Muscle of leg (tissue), 11 donors: ENCODE measurements around the gene CEP85. TPM values are rescaled to one million over a fixed set of nuclear protein-coding genes. Genes with fewer than 3 reads are reported as not detected.

Experiments used
- DNase-seq: peaks from one replicate; pipeline ENCODE4 v3.0.0; 2013
- H3K27ac ChIP-seq: one replicate; pipeline ENCODE4 v1.5.1; 2013; ENCODE audit warnings: mild to moderate bottlenecking, low read length, control low read depth
- H3K27me3 ChIP-seq: one replicate; pipeline ENCODE4 v1.6.1; 2013; ENCODE audit warnings: low read length; ENCODE audit not compliant: control insufficient read depth, insufficient read depth
- H3K36me3 ChIP-seq: one replicate; pipeline ENCODE4 v1.6.1; 2013; ENCODE audit warnings: low read length; ENCODE audit not compliant: control insufficient read depth, insufficient read depth
- H3K4me1 ChIP-seq: one replicate; pipeline ENCODE4 v1.6.1; 2013; ENCODE audit warnings: low read length; ENCODE audit not compliant: control insufficient read depth, insufficient read depth
- H3K4me3 ChIP-seq: one replicate; pipeline ENCODE4 v1.5.1; 2013; ENCODE audit warnings: low read length, control low read depth
- H3K9me3 ChIP-seq: replicated peaks from 2 replicates; pipeline ENCODE4 v1.6.1; 2013; ENCODE audit warnings: low read depth, low read length; ENCODE audit not compliant: control insufficient read depth
- WGBS: methylation state at CpG from one replicate; pipeline ENCODE4 v1.1.5; 2013; ENCODE audit warnings: missing lambda C conversion rate; ENCODE audit not compliant: insufficient coverage; 5-methylcytosine and 5-hydroxymethylcytosine counted together
- polyA plus RNA-seq, 8 donors: library from polyadenylated mRNA; unstranded; fragments of 120-200 nt; gene quantifications; one replicate each; pipeline versions ENCODE4 v1.2.1 to v1.2.3, GENCODE V29; 2013; ENCODE audit warnings: inconsistent platforms in 1 of 8, low replicate concordance in 1 of 8; ENCODE audit not compliant: insufficient read length in 8 of 8, insufficient read depth in 1 of 8
- total RNA-seq: library from RNA; stranded (reverse); fragments of 120-200 nt; gene quantifications from one replicate; pipeline ENCODE4 v1.2.4, GENCODE V29; 2013

The CEP85 gene
- total and polyA plus RNA-seq, 9 donors: 18.0 to 26.3 (median 21.6) TPM

DNA sequence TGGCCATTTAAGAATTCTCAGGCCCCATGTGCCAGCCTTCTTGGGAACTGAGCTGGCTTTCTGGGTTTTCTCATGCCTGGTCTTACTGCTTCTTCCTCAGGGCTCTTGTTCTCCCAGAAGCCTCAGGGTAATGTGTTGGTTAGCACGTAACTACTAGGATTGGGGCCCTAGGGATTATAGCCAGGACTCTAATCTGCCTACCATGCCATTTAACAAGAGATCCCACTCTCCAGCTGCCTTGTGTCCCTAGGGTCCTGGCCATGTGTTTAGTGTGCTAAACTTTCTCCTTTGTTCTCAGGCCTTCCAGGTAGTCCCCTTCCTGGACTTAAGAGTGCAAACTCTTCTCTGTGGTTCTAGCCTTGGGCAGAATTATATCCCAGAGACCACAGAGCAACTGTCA lies 43.7 kb downstream of the CEP85 start:
- no peak for DNase-seq
- no peaks in the 10 kb centered on the region for H3K27me3 ChIP-seq
- peaks cover 36% of the 10 kb centered on the region for H3K36me3 ChIP-seq
- no CpG with 5 or more reads among the region's 1 CpG for WGBS
- no peak overlapping the region for H3K4me3 ChIP-seq
- H3K9me3 ChIP-seq: no peaks in the 10 kb centered on the region
- peaks cover 57% of the 10 kb centered on the region for H3K4me1 ChIP-seq
- H3K27ac ChIP-seq: no peak overlapping the region

DNA sequence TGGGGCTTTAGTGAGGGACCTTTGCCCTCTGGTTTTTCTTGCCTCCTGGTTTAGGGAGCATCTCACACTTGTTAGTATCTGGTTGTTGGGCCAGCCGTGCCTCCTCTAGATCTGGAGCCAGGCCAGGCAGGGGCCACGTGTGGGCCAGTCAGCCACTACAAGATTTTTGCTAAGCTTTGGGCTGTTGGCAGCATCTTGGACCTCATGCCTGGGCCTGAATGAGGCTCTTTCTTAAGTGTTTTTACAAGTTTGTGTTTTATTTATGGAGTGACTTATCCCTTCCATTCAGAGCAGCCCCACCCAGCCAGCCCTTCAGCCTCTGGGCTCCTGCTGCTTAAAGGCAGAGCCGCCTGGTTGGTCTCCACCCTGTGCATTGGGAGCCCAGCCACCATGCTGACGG lies 44.3 kb downstream of the CEP85 start:
- DNase-seq: peak; percentile 36
- H3K4me1 ChIP-seq: peaks cover 62% of the 10 kb centered on the region

DNA sequence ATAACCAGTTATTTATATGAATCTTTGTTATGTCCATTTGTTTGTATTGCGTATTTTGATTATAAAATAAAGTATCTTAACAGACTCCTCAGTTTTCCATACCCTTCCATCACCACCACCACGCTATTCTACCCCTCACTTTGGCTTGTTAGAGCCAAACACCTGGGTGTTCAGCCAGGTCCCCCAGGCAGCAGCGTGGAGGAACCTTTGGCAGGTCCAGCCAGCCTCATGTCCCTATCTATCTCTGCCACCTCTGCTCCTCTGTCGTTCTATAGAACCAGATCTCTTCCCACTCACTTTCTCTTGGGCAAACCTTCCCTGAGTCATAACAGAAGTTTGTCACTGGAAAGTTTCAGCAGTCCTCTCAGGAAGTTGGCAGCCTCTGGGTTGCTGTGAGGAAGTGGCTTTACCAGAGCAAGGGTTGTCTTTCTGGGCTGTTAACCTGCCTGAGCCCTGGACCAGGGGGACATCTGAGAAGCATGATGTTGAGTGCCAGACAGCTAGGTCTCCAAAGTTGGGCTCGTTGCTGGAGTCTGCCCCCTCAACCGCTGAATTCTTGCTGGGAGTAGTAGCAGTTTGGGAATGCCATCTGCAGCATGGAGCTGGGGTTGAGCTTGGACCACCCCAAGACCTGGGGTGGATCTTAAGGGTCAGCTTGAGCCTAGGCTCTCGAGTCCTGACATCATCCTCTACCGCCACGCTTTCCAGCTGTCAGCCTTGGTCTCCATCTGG lies 44.9 kb downstream of the CEP85 start:
- peak overlapping the region; percentile 95 for H3K27ac ChIP-seq
- peak; percentile 79 for DNase-seq
- H3K4me1 ChIP-seq: peaks cover 62% of the 10 kb centered on the region
- H3K27me3 ChIP-seq: no peaks in the 10 kb centered on the region
- peaks cover 36% of the 10 kb centered on the region for H3K36me3 ChIP-seq
- H3K9me3 ChIP-seq: no peaks in the 10 kb centered on the region
- 52% methylated on average over 6 of the region's 9 CpGs for WGBS
- H3K4me3 ChIP-seq: peak overlapping the region; percentile 91

More for the DNA sequence above, 44.3 kb downstream of the CEP85 start:
- 27% methylated on average over 2 of the region's 4 CpGs for WGBS
- Histone ChIP-seq H3K27me3 (no peaks in the 10 kb centered on the region), H3K9me3 (no peaks in the 10 kb centered on the region), H3K4me3 (no peak overlapping the region), H3K27ac (peak overlapping the region; percentile 7), H3K36me3 (peaks cover 35% of the 10 kb centered on the region)

DNA sequence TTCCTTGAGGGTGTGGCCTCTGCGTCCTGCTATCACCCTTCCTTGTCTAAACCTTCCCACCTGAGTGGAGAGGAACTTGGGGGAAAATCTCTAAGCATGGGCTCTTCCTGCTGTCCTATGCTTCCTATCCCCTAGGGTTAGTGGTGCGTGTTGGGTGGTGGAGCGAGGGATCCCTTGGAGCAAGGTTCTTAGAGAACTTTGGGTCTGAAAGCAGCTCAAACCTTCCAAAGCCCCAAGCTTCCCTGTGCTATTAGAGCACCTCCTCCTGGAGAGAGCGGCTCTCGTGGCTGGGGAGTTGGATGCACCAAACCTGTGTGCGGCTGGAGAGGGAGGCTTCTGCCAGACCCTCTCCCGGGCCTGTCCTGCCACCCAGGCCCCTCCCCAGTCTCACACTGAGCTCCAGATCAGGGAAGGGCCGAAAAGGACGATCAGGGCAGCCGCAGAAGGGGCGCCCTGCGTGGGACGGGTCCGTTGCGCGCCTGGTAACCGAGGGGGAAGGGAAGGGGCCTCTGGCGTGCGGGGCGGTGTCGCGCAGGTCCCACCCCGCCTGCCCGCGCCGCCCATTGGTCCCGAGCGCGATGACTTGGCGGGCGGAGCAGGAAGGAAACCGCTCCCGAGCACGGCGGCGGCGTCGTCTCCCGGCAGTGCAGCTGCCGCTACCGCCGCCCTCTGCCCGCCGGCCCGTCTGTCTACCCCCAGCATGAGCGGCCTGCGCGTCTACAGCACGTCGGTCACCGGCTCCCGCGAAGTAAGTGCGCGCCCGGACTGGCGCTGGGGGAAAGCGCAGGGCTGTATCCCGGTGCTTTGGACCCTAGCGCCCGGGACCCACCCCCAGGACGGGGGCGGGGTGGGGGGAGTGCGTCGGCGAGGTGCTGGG lies 45.7 kb downstream of the CEP85 start, which contains the start of gene SH3BGRL3:
SH3BGRL3 (plus strand) TSS at position 631 of the 877 bp plus-strand sequence; CDS start at position 701, 70 bp downstream.
- no peaks in the 10 kb centered on the region for H3K27me3 ChIP-seq
- DNase-seq: peak; percentile 94
- H3K27ac ChIP-seq: peak within 1 kb of the TSS; percentile 95
- no peaks in the 10 kb centered on the region for H3K9me3 ChIP-seq
- peaks cover 65% of the 10 kb centered on the region for H3K4me1 ChIP-seq
- H3K36me3 ChIP-seq: peaks cover 38% of the 10 kb centered on the region
- peak within 1 kb of the TSS; percentile 91 for H3K4me3 ChIP-seq
- under 1% methylated on average over 55 of the region's 66 CpGs for WGBS

DNA sequence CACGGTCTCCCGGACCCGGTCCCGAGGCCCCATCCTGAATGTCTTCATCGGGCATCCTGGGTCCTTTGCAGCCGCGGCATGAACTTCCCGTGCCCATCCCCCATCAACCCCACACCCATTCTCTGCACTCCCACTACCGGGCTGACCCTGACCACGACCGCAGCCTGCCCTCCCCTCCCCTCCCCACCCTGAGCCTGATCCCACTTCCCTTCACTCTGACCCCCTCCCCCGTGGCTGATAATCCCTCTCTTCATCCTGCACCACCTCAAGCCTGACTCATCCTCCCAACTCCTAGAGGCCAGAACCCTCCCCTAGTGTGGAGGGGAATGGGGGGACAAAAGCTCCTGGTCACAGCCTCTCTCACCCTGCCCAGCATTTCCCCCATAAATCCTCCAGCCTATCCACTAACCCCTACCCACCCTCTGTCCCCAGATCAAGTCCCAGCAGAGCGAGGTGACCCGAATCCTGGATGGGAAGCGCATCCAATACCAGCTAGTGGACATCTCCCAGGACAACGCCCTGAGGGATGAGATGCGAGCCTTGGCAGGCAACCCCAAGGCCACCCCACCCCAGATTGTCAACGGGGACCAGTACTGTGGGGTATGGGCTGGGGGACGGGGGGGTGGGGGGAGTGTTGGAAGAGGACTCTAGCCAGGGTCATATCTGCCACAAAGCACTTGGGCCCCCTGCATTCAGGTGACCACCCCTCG lies 46.5 kb downstream of the CEP85 start:
- H3K27ac ChIP-seq: peak overlapping the region; percentile 91
- H3K36me3 ChIP-seq: peaks cover 34% of the 10 kb centered on the region
- H3K9me3 ChIP-seq: no peaks in the 10 kb centered on the region
- H3K4me3 ChIP-seq: peak overlapping the region; percentile 91
- peak; percentile 36 for DNase-seq
- WGBS: 19% methylated on average over 15 of the region's 20 CpGs
- H3K4me1 ChIP-seq: peaks cover 68% of the 10 kb centered on the region
- H3K27me3 ChIP-seq: no peaks in the 10 kb centered on the region

DNA sequence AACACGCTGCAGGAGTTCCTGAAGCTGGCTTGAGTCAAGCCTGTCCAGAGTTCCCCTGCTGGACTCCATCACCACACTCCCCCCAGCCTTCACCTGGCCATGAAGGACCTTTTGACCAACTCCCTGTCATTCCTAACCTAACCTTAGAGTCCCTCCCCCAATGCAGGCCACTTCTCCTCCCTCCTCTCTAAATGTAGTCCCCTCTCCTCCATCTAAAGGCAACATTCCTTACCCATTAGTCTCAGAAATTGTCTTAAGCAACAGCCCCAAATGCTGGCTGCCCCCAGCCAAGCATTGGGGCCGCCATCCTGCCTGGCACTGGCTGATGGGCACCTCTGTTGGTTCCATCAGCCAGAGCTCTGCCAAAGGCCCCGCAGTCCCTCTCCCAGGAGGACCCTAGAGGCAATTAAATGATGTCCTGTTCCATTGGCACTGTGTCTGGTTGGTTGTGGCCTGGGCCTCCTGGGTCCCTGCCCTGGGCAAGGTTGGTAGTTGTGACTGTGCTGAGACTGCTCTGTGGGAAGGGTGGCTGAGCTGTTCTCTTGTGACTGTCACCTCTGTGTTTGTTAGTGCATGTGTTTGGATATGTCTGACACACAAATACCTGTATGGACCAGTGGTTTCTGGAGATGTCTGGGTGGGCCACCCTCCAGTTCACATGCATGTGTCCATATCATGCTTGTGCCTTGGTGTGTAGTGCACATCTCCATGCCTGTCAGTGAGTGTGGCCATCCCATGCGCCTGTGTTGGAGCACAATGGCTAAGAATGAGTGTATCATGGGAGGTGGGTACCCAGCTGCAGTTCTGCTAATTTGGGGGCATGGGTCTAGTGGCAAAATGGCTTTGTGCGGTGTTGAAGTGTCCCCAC lies 47.3 kb downstream of the CEP85 start:
- Histone ChIP-seq H3K4me1 (peaks cover 64% of the 10 kb centered on the region), H3K27me3 (no peaks in the 10 kb centered on the region), H3K27ac (peak overlapping the region; percentile 78), H3K4me3 (no peak overlapping the region), H3K36me3 (peaks cover 34% of the 10 kb centered on the region), H3K9me3 (no peaks in the 10 kb centered on the region)
- no peak for DNase-seq
- WGBS: 82% methylated on average over 4 of the region's 5 CpGs

DNA sequence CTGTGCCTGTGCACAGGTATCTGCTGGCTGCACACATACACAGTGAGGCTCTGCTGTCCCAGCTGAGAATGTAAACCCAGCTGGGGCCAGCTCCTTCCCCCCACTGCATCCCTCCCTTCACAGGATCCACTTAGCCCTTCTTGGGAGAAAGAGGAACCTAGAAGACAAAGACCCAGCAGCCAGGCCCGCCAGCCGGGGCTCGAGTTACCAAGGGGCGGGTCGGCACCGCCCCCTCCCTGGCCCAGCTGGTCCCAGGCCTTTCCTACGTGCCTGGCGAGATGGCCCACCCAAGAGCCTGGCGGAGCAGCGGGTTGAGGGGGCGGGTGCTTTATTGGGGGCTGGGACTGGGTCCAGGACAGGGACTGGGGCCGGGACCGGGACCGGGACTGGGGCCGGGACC lies 48.0 kb downstream of the CEP85 start:
- no peak overlapping the region for H3K4me3 ChIP-seq
- WGBS: 4% methylated on average over 14 of the region's 15 CpGs
- H3K36me3 ChIP-seq: peaks cover 27% of the 10 kb centered on the region
- H3K9me3 ChIP-seq: no peaks in the 10 kb centered on the region
- H3K4me1 ChIP-seq: peaks cover 66% of the 10 kb centered on the region
- peak overlapping the region; percentile 78 for H3K27ac ChIP-seq
- H3K27me3 ChIP-seq: no peaks in the 10 kb centered on the region
- peak; percentile 62 for DNase-seq

DNA sequence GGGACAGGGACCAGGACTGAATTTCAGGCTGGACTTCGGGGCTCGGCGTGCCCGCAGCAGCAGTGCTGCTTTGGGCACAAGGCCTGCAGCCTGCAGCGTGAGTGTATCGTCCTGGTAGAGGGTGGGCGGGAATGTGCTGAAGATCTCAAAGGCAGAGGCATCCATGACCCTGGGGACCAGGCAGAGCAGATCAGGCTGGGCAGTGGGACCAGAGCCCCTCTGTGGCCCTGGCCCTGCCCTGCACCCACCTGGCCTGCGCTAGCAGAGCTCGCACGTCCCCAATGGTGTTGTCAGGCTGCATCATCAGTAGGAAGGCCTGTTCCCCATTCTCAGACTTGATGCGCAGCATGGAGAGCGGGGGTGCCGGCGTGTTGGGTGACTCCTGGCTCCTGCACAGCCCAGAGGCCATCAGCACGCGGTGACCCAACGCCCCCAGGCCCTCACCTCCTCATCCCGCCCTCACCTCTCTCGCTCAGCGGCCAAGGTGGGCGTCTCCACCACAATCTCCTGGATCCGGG lies 48.5 kb downstream of the CEP85 start:
- no peaks in the 10 kb centered on the region for H3K27me3 ChIP-seq
- H3K27ac ChIP-seq: peak overlapping the region; percentile 55
- H3K9me3 ChIP-seq: no peaks in the 10 kb centered on the region
- H3K4me1 ChIP-seq: peaks cover 71% of the 10 kb centered on the region
- H3K36me3 ChIP-seq: peaks cover 22% of the 10 kb centered on the region
- H3K4me3 ChIP-seq: no peak overlapping the region
- WGBS: 65% methylated on average over 17 of the region's 22 CpGs
- DNase-seq: no peak

DNA sequence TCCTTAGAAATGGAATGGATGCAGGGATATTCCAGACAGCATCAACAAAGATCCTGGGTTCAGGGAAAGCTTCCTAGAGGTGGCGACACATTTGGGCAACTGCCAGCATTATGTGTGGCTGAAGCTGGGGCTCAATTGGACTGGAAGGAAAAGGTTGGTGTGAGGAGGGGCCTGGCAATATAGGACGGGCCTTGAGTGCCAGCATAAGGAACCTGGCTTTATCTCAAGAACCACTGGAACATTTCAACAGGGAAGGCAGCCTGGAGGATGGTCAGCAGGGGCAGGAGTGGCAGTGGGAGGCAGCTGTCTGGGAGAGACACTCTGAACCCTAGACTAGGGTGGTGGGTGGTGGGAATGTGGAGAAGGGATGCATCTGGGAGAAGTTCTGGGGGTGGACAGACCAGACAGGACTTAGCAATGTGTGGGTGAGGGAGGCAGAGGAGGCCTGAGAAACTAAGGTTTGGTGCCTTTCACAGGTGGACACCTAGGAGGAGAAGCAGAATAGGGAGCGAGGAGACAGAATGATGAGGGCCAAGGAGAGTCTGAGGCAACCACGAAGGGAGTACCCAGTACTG lies 49.4 kb downstream of the CEP85 start:
- 73% methylated on average over 4 of the region's 4 CpGs for WGBS
- Histone ChIP-seq H3K36me3 (peaks cover 13% of the 10 kb centered on the region), H3K27ac (no peak overlapping the region), H3K4me1 (peaks cover 73% of the 10 kb centered on the region), H3K4me3 (no peak overlapping the region), H3K9me3 (no peaks in the 10 kb centered on the region), H3K27me3 (no peaks in the 10 kb centered on the region)
- no peak for DNase-seq
